Measurements from ENCODE around the gene PTDSS2. TPM values are rescaled to one million over a fixed set of nuclear protein-coding genes. Genes with fewer than 3 reads are reported as not detected.

The PTDSS2 gene
- total RNA-seq, 4 donors from 2014 or later: 21.0 to 42.7 (median 31.7) TPM

GRCh38 chr11:491358-491757 is 41.3 kb downstream of the PTDSS2 start:
- Histone ChIP-seq H3K27me3 (no peaks in the 10 kb centered on the region), H3K27ac (no peak overlapping the region), H3K4me3 (no peak overlapping the region), H3K9me3 (no peaks in the 10 kb centered on the region), H3K4me1 (no peaks in the 10 kb centered on the region), H3K36me3 (peaks cover 0 to 47% (median 0%) of the 10 kb centered on the region in 3 donors)
- TF ChIP-seq, protein P1, sequence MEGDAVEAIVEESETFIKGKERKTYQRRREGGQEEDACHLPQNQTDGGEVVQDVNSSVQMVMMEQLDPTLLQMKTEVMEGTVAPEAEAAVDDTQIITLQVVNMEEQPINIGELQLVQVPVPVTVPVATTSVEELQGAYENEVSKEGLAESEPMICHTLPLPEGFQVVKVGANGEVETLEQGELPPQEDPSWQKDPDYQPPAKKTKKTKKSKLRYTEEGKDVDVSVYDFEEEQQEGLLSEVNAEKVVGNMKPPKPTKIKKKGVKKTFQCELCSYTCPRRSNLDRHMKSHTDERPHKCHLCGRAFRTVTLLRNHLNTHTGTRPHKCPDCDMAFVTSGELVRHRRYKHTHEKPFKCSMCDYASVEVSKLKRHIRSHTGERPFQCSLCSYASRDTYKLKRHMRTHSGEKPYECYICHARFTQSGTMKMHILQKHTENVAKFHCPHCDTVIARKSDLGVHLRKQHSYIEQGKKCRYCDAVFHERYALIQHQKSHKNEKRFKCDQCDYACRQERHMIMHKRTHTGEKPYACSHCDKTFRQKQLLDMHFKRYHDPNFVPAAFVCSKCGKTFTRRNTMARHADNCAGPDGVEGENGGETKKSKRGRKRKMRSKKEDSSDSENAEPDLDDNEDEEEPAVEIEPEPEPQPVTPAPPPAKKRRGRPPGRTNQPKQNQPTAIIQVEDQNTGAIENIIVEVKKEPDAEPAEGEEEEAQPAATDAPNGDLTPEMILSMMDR (IDR thresholded peaks at IDR 0.05): no peak
- no peak for TF ChIP-seq POLR2A (IDR thresholded peaks at IDR 0.05)
- DNase-seq: no peak

- no peaks in the 10 kb centered on the region for H3K27me3 ChIP-seq
- H3K4me1 ChIP-seq: no peaks in the 10 kb centered on the region
- peaks cover 0 to 58% (median 0%) of the 10 kb centered on the region in 3 donors for H3K36me3 ChIP-seq
- H3K9me3 ChIP-seq: no peaks in the 10 kb centered on the region
- no peak overlapping the region for H3K27ac ChIP-seq
- no peak for TF ChIP-seq POLR2A (IDR thresholded peaks at IDR 0.05)
- TF ChIP-seq, protein P1 (IDR thresholded peaks at IDR 0.05): no peak
- H3K4me3 ChIP-seq: no peak overlapping the region
- DNase-seq: peak in 2 of 3 donors; percentile 58 to 72
These were observed 42.5 kb downstream of the PTDSS2 start for GRCh38 chr11:492427-493226.

DNA sequence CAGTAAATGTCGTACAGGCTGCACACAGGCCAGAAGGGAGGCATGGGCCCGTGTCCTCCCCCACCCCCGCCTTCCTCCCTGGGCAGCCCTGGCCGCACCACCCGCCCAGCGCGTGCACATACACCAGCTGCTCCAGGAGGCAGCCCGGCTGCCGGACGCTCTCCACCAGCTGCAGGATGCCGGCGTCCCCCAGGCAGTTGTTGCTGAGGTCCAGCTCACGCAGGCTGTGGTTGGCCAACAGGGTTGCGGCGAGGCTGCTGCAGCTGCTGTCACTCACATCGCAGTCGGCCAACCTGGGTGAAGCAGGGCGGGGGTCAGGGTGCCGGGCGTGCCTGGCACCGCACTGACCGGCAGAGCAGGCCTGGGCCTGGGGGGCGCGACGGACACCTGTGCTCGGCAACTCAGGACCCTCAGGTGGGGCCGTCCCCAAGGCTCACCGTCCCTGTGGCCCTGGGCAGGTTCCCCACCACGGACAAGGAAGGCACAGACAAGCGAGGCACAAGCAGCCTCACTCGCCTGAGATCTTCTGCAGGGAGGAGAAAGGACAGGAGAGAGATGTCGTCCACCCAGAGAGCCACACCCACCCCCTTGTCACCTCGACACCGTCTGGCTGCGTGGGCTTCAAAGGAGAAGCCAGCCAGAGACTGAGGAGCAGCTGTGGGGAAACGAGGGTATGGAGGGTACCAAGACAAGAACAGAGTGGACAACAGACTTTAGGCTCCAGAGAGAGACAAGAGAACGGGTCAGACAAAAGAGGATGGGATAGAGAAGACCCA is 44.9 kb downstream of the PTDSS2 start:
- no peak for TF ChIP-seq POLR2A (IDR thresholded peaks at IDR 0.05)
- TF ChIP-seq, protein P1 (IDR thresholded peaks at IDR 0.05): no peak
- H3K9me3 ChIP-seq: no peaks in the 10 kb centered on the region
- no peak overlapping the region for H3K27ac ChIP-seq
- no peak overlapping the region for H3K4me3 ChIP-seq
- no peaks in the 10 kb centered on the region for H3K27me3 ChIP-seq
- DNase-seq: no peak
- peaks cover 0 to 73% (median 0%) of the 10 kb centered on the region in 3 donors for H3K36me3 ChIP-seq
- H3K4me1 ChIP-seq: no peaks in the 10 kb centered on the region

DNA sequence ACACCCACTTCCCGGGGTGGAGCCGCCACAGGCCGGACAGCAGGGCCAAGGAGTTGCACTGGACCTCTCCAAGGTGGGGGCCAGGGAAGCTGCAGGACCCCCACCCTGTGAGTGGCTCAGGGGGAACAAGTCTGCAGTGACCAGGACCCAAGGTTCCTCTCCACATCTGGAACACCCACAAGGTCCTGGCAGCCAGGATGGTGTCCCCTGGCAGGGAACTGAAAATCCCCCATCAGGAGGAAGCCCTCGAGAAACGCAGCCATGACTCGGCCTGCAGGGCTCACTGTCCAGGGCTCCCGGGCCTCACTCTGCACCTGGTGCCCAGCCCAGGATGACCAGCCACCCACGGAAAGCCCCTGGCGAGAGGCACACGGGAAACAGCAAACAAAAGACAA is 45.5 kb downstream of the PTDSS2 start:
- DNase-seq: no peak
- H3K9me3 ChIP-seq: no peaks in the 10 kb centered on the region
- H3K27me3 ChIP-seq: no peaks in the 10 kb centered on the region
- no peak overlapping the region for H3K4me3 ChIP-seq
- H3K4me1 ChIP-seq: no peaks in the 10 kb centered on the region
- H3K36me3 ChIP-seq: peaks cover 0 to 74% (median 0%) of the 10 kb centered on the region in 3 donors
- no peak overlapping the region for H3K27ac ChIP-seq
- TF ChIP-seq POLR2A (IDR thresholded peaks at IDR 0.05): no peak
- TF ChIP-seq, protein P1 (IDR thresholded peaks at IDR 0.05): no peak

DNA sequence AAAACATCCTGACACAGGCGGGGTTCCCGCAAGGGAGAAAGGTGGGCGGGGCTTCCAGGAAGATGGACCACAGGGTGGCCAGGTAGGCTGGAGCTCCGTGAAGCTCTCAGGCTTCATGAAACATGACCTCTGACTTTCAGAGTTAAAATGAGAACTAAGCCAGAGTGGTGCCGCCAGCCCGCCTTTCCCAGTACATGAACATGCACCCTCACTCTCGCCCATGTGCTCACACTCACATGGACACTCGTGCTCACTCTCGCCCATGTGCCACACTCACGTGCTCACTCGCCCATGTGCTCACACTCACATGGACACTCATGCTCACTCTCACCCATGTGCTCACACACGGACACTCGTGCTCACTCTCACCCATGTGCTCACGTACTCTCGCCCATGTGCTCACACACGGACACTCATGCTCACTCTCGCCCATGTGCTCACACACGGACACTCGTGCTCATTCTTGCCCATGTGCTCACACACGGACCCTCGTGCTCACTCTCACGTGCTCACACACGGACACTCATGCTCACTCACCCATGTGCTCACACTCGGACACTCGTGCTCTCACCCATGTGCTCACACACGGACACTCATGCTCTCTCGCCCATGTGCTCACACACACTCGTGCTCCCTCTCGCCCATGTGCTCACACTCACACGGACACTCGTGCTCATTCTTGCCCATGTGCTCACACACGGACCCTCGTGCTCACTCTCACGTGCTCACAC is 46.9 kb downstream of the PTDSS2 start:
- Histone ChIP-seq H3K27me3 (no peaks in the 10 kb centered on the region), H3K27ac (no peak overlapping the region), H3K4me1 (no peaks in the 10 kb centered on the region), H3K36me3 (peaks cover 0 to 89% (median 0%) of the 10 kb centered on the region in 3 donors), H3K4me3 (no peak overlapping the region), H3K9me3 (no peaks in the 10 kb centered on the region)
- DNase-seq: no peak
- TF ChIP-seq, protein P1 (IDR thresholded peaks at IDR 0.05): no peak
- no peak for TF ChIP-seq POLR2A (IDR thresholded peaks at IDR 0.05)

All from Peyer's patch (tissue), 4 donors.